HepG2 (cell line): ENCODE data around the gene ZBTB7B. TPM values are rescaled to one million over a fixed set of nuclear protein-coding genes. Genes with fewer than 3 reads are reported as not detected.
A peak's percentile ranks its signal among the peaks of the same experiment; 100 is the strongest.

ENCODE experiments used
- EP300 ChIP-seq, 3 experiments: sonication (generic) in 1 of 3; formaldehyde crosslinking in 1 of 3; IDR thresholded peaks; 2 replicates each; pipeline versions ENCODE4 v1.5.1 to v1.6.1; 2011 to 2020; ENCODE audit warnings: low read depth in 2 of 3, low read length in 2 of 3, borderline replicate concordance in 1 of 3, improper control_type of control experiment in 1 of 3, mild to moderate bottlenecking in 1 of 3, missing genetic modification reagents in 1 of 3, moderate library complexity in 1 of 3
- ERF ChIP-seq: IDR thresholded peaks from 2 replicates; pipeline ENCODE4 v1.6.1; 2018; ENCODE audit warnings: missing biosample characterization, missing genetic modification reagents
- GRHL1 ChIP-seq: sonication (generic); formaldehyde crosslinking; conservative IDR thresholded peaks from 2 replicates; pipeline ENCODE4 v1.8.0; 2022; ENCODE audit warnings: missing genetic modification reagents
- HIVEP1 ChIP-seq: sonication (generic); formaldehyde crosslinking; IDR thresholded peaks from 2 replicates; pipeline ENCODE4 v1.4.0; 2020; ENCODE audit warnings: mild to moderate bottlenecking, missing genetic modification reagents
- MED8 ChIP-seq: sonication (generic); formaldehyde crosslinking; IDR thresholded peaks from 2 replicates; pipeline ENCODE4 v1.8.1; 2023; ENCODE audit warnings: mild to moderate bottlenecking, missing genetic modification reagents; ENCODE audit not compliant: insufficient replicate concordance
- MTA1 ChIP-seq: sonication (generic); formaldehyde crosslinking; IDR thresholded peaks from 2 replicates; pipeline ENCODE4 v1.4.0; 2020; ENCODE audit warnings: missing genetic modification reagents, mild to moderate bottlenecking, borderline replicate concordance
- NFE2L2 ChIP-seq: fragments of 150-350 bp; IDR thresholded peaks from 2 replicates; pipeline ENCODE4 v1.6.1; 2014; ENCODE audit warnings: low read length
- SMAD3 ChIP-seq: sonication (generic); formaldehyde crosslinking; IDR thresholded peaks from 2 replicates; pipeline ENCODE4 v1.4.0; 2020; ENCODE audit warnings: missing genetic modification reagents
- SOX5 ChIP-seq: IDR thresholded peaks from 2 replicates; pipeline ENCODE4 v1.6.1; 2016; ENCODE audit warnings: borderline replicate concordance
- TEAD2 ChIP-seq: sonication (generic); formaldehyde crosslinking; IDR thresholded peaks from 2 replicates; pipeline ENCODE4 v1.9.0; 2021; ENCODE audit warnings: missing genetic modification reagents
- TFDP2 ChIP-seq: sonication (generic); formaldehyde crosslinking; IDR thresholded peaks from 2 replicates; pipeline ENCODE4 v1.4.0; 2020; ENCODE audit warnings: missing genetic modification reagents
- ZBTB44 ChIP-seq: sonication (generic); formaldehyde crosslinking; IDR thresholded peaks from 2 replicates; pipeline ENCODE4 v1.4.0; 2020; ENCODE audit warnings: missing genetic modification reagents
- ZNF281 ChIP-seq: sonication (generic); formaldehyde crosslinking; IDR thresholded peaks from 2 replicates; pipeline ENCODE4 v1.4.0; 2020; ENCODE audit warnings: missing genetic modification reagents, borderline replicate concordance
- ZNF713 ChIP-seq: sonication (generic); formaldehyde crosslinking; IDR thresholded peaks from 2 replicates; pipeline ENCODE4 v1.4.0; 2020; ENCODE audit warnings: mild to moderate bottlenecking, missing genetic modification reagents
- ZNF780A ChIP-seq: sonication (generic); formaldehyde crosslinking; IDR thresholded peaks from 2 replicates; pipeline ENCODE4 v1.8.0; 2022; ENCODE audit warnings: mild to moderate bottlenecking, missing genetic modification reagents, moderate library complexity
- ZSCAN25 ChIP-seq: sonication (generic); formaldehyde crosslinking; IDR thresholded peaks from 2 replicates; pipeline ENCODE4 v1.8.0; 2022; ENCODE audit warnings: mild to moderate bottlenecking, missing genetic modification reagents
- polyA plus RNA-seq, 8 experiments: library from polyadenylated mRNA; depleted of rRNA in 3 of 8; stranded (reverse) in 7 of 8; unstranded in 1 of 8; fragments of >200 nt; fragmentation: Illumina TruSeq in 4 of 8; extraction: Trizol in 4 of 8; gene quantifications; 2 replicates each; pipeline versions ENCODE4 v1.2.1 to v1.2.3, GENCODE V29; 2011 to 2016; ENCODE audit warnings: low read depth in 4 of 8, missing spikeins in 1 of 8, mixed read lengths in 1 of 8; ENCODE audit not compliant: insufficient read depth in 1 of 8
- total RNA-seq, 5 experiments: library from RNA; depleted of rRNA; stranded (reverse); fragments of >200 nt; fragmentation: Illumina TruSeq; extraction: Trizol; gene quantifications; 2 replicates each; pipeline ENCODE4 v1.2.3, GENCODE V29; 2016; ENCODE audit warnings: low read depth in 1 of 5
- TF ChIP-seq, protein P1 (sequence below): sonication (generic); formaldehyde crosslinking; IDR thresholded peaks from 2 replicates; pipeline ENCODE4 v1.5.0; 2020; ENCODE audit warnings: mild to moderate bottlenecking, missing genetic modification reagents
- TF ChIP-seq, protein P2 (sequence below): sonication (generic); formaldehyde crosslinking; IDR thresholded peaks from 2 replicates; pipeline ENCODE4 v1.5.1; 2020; ENCODE audit warnings: missing genetic modification reagents, mild to moderate bottlenecking, borderline replicate concordance

The ZBTB7B gene
- total and polyA plus RNA-seq, 2 of the 13 experiments (the other 11 are each of a cell fraction or from before 2014, with no cell fraction given), result 15.5 to 17.5 TPM

- TF ChIP-seq, protein P1, sequence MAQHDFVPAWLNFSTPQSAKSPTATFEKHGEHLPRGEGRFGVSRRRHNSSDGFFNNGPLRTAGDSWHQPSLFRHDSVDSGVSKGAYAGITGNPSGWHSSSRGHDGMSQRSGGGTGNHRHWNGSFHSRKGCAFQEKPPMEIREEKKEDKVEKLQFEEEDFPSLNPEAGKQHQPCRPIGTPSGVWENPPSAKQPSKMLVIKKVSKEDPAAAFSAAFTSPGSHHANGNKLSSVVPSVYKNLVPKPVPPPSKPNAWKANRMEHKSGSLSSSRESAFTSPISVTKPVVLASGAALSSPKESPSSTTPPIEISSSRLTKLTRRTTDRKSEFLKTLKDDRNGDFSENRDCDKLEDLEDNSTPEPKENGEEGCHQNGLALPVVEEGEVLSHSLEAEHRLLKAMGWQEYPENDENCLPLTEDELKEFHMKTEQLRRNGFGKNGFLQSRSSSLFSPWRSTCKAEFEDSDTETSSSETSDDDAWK, result no peak
- TF ChIP-seq SOX5, result no peak
- TF ChIP-seq NFE2L2, result no peak
- TF ChIP-seq MTA1 (CRISPR knock-in tag), result peak; percentile 15; the same call in 1 of the 2 replicates
- no peak for TF ChIP-seq GRHL1 (CRISPR knock-in tag)
- TF ChIP-seq ZBTB44 (CRISPR knock-in tag), result no peak
- no peak for TF ChIP-seq ZNF780A
- TF ChIP-seq ZSCAN25 (CRISPR knock-in tag), result peak; percentile 98
- TF ChIP-seq ZNF713 (CRISPR knock-in tag), result no peak
- TF ChIP-seq TFDP2 (CRISPR knock-in tag), result 0 out of 2 replicates have a peak, but pooled peaks have one; percentile 30
- TF ChIP-seq, protein P2, sequence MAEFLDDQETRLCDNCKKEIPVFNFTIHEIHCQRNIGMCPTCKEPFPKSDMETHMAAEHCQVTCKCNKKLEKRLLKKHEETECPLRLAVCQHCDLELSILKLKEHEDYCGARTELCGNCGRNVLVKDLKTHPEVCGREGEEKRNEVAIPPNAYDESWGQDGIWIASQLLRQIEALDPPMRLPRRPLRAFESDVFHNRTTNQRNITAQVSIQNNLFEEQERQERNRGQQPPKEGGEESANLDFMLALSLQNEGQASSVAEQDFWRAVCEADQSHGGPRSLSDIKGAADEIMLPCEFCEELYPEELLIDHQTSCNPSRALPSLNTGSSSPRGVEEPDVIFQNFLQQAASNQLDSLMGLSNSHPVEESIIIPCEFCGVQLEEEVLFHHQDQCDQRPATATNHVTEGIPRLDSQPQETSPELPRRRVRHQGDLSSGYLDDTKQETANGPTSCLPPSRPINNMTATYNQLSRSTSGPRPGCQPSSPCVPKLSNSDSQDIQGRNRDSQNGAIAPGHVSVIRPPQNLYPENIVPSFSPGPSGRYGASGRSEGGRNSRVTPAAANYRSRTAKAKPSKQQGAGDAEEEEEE, result no peak
- no peak for TF ChIP-seq EP300 (IDR thresholded peaks at IDR 0.05; ENCODE audit: low read depth in 2 of 2, low read length in 2 of 2)
- TF ChIP-seq EP300 (CRISPR knock-in tag; IDR thresholded peaks at IDR 0.05; ENCODE audit: borderline replicate concordance), result no peak
- TF ChIP-seq ZNF281 (CRISPR knock-in tag), result peak; percentile 36; the same call in 1 of the 2 replicates
- TF ChIP-seq SMAD3 (CRISPR knock-in tag), result no peak
- TF ChIP-seq MED8, result no peak
- no peak for TF ChIP-seq HIVEP1
- no peak for TF ChIP-seq TEAD2 (CRISPR knock-in tag)
- TF ChIP-seq ERF (CRISPR knock-in tag), result no peak
These were observed 4.7 kb downstream of the ZBTB7B start (continued) for GRCh38 chr1:155007251-155007828.
